ENCODE results near the gene C11orf68. TPM values are rescaled to one million over a fixed set of nuclear protein-coding genes. Genes with fewer than 3 reads are reported as not detected.
A peak's percentile ranks its signal among the peaks of the same experiment; 100 is the strongest.

C11orf68 gene
- total RNA-seq, 2 experiments from 2014 or later = 21.4 to 22.9 TPM

DNA sequence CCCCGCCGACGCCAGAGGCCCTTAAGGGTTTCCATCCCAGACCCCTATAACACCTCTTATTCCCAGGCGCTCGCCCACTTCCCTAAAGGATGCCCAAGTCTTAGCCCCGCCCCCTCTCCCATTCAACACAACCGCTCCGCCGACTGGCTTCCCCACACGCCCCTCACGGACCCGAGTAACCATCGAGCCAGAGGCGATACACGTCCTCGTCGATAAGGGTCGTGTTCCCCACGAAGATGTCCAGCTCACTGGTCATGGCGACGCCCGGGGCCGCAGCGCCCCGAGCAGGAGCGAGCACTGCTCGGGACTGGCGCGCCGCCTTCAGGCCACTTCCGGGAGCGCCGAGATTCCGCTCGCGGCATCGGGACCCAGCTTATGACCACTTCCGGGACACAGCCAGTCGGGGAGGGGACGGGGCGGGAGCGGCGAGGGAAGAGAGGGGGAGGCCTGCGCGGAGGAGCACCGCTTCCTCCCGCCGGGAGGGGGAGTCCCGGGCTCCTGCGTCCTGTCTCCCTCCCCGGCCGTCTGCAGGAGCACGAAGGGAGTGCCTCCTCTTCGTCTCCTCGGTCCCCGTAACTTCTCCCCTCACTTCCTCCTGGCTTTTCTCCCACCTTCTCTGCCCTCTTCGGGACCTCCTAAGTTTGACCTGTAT, 30.6 kb downstream of the C11orf68 start, which contains the start of gene FIBP:
Gene FIBP (minus strand): TSS at position 309 of the 652 bp plus-strand sequence. CDS start 53 bp downstream, at position 256.
- Mint-ChIP-seq H3K36me3 (ENCODE audit: low read depth) (peaks cover 42% of the 10 kb centered on the region), H3K27ac (peak within 1 kb of the TSS; percentile 95)
- POLR2A ChIA-PET = interaction anchor here (0.6 to 6.3 kb wide), 9 partner anchors 12 to 273 kb away, joined by 4 to 68 read pairs (median 4); partner anchors contain the start of genes BANF1, CFL1, EIF1AD and FOSL1

DNA sequence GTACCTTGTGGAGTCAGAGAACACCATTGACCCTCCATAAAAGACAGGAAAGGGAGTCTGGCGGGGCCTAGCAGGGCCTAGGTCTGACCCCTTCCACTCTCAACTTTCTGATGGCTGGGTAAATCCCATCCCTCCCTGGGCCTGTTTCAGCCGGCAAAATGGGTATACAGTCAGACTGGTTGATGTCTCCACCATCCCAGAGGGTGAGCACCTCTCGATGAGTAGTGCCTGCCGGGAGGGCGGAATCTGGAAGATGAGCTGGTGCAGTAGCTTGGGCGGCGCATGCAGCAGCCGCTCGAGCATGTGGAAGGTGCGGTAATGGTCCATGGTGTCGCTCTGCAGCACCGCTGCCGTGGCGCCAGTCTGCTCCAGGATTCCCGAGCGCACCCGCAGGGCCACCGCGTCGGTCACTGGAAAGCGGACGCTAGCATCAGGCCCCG, 31.1 kb downstream of the C11orf68 start:
- Mint-ChIP-seq H3K27me3 (no peaks in the 10 kb centered on the region), H3K9me3 (ENCODE audit: low read depth) (no peaks in the 10 kb centered on the region), H3K4me1 (peaks cover 52% of the 10 kb centered on the region), H3K36me3 (ENCODE audit: low read depth) (peaks cover 41% of the 10 kb centered on the region), H3K4me3 (peak overlapping the region; percentile 94), H3K27ac (peak overlapping the region; percentile 95)
- ATAC-seq = peak; percentile 1
- CTCF ChIA-PET = interaction anchor here (0.6 to 10.8 kb wide), 21 partner anchors 10 to 273 kb away, joined by 3 to 210 read pairs (median 5); partner anchors contain the start of genes CFL1, FOSL1, KAT5 and MUS81
- peak; percentile 64 for DNase-seq
- intact Hi-C loops (cut with DNase I, micrococcal nuclease) = loop anchor here (1.0 to 2.0 kb wide), 15 partner anchors 14 to 381 kb away; partner anchors contain the start of genes C11orf68 (in 2 of the 2), DRAP1 (in 2 of the 2), MUS81 (in 2 of the 2) and AP5B1 (in 1 of the 2)
- POLR2A ChIA-PET = interaction anchor here (0.6 to 6.3 kb wide), 7 partner anchors 13 to 255 kb away, joined by 4 to 68 read pairs (median 4); partner anchors contain the start of genes BANF1, CFL1, EIF1AD and FOSL1

More for the DNA sequence above, 30.6 kb downstream of the C11orf68 start, which contains the start of gene FIBP:
- ATAC-seq (peak; percentile 68), DNase-seq (peak; percentile 99)
- intact Hi-C loops (cut with DNase I, micrococcal nuclease) = loop anchor here (1.0 to 2.0 kb wide), 15 partner anchors 15 to 381 kb away; partner anchors contain the start of genes C11orf68 (in 2 of the 2), DRAP1 (in 2 of the 2), MUS81 (in 2 of the 2) and AP5B1 (in 1 of the 2)
- CTCF ChIA-PET = interaction anchor here (0.6 to 10.8 kb wide), 28 partner anchors 11 to 313 kb away, joined by 3 to 210 read pairs (median 4); partner anchors contain the start of genes BANF1, CFL1, FOSL1 and KAT5
- peak within 1 kb of the TSS; percentile 94 for H3K4me3 Mint-ChIP-seq
- no peaks in the 10 kb centered on the region for H3K27me3 Mint-ChIP-seq
- H3K4me1 Mint-ChIP-seq = peaks cover 57% of the 10 kb centered on the region
- no peaks in the 10 kb centered on the region for H3K9me3 Mint-ChIP-seq (ENCODE audit: low read depth)

DNA sequence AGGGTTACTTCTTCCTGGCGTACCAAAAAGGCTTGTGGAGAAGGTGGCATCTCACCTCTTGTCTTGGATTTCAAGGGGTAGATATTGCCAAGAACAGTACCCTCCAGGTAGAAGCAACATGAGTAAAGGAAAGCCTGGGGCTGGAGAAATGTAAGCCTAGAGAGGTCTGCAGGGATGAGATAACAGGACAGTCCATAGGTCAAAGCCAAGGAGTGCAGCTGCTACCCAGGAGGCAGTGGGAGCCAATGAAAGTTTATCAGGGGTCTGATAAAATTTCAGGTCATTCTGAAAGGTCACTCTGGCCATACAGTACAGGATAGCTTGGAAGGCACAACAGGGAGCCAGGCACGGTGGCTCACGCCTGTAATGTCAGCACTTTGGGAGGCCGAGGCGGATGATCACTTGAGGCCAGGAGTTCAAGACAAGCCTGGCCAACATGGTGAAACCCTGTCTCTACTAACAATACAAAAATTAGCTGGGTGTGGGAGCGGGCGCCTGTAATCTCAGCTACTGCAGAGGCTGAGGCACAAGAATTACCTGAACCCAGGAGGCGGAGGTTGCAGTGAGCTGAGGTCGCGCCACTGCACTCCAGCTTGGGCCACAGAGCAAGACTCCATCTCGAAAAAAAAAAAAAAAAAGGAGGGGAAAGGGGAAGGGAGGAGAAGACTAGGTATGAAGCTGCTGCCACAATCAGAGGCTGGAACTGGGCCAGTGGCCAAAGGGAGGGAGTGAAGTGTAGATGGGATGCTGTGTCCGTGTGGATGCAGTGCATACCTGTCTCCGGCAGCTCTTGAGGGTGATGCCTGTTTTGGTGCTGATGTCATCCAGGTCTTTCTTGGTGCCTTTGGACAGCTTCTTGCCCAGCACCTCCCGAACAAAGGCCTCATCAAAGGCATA, 31.8 kb downstream of the C11orf68 start:
- ChIA-PET CTCF (interaction anchor here (0.6 to 10.8 kb wide), 16 partner anchors 12 to 181 kb away, joined by 3 to 210 read pairs (median 5); partner anchors contain the start of genes CFL1, FOSL1, KAT5 and MUS81), POLR2A (interaction anchor here (6.0 to 6.3 kb wide), 2 partner anchors 13 to 28 kb away, joined by 59 to 68 read pairs; partner anchors contain the start of genes CFL1, FOSL1 and MUS81)
- H3K4me3 Mint-ChIP-seq = peak overlapping the region; percentile 94
- H3K9me3 Mint-ChIP-seq (ENCODE audit: low read depth) = no peaks in the 10 kb centered on the region
- ATAC-seq (no peak), DNase-seq (no peak)
- intact Hi-C loops (cut with DNase I, micrococcal nuclease) = no loop called here
- H3K27ac Mint-ChIP-seq = peak overlapping the region; percentile 95
- peaks cover 45% of the 10 kb centered on the region for H3K4me1 Mint-ChIP-seq
- H3K27me3 Mint-ChIP-seq = no peaks in the 10 kb centered on the region
- H3K36me3 Mint-ChIP-seq (ENCODE audit: low read depth) = peaks cover 34% of the 10 kb centered on the region

DNA sequence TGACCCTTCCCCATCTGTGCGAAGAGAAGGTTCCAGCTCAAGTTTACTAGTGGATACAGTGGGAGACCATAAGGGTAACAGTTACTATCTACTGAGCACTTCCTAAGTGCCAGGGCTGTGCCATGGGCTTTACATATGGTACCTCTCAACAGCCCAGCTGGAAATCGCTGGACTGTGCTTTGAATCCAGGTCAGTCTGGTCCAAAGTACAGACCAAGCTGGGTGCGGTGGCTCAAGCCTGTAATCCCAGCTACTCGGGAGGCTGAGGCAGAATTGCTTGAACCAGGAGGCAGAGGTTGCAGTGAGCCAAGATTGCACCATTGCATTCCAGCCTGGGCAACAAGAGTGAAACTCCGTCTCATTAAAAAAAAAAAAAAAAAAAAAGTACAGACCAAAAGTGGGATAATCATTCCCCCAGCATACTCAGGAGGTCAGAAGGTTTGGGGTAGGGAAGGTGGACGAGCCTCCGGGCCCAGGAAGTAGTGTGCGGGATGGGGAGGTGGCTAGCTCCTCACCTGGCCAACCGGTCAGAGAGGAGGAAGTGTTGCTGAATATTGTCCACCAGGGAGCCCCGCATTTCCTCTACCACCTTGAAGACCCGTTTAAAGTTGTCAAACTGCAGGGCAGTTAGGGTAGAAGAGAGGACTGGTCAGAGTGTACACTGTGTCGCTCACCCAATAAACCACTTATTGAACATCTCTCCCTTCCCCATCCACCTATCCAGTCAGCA, 32.9 kb downstream of the C11orf68 start:
- intact Hi-C loops (cut with DNase I, micrococcal nuclease) = no loop called here
- ATAC-seq (no peak), DNase-seq (no peak)
- POLR2A ChIA-PET = no interaction called here
- CTCF ChIA-PET = interaction anchor here (0.6 to 10.8 kb wide), 26 partner anchors 8 to 233 kb away, joined by 3 to 210 read pairs (median 9); partner anchors contain the start of genes CFL1, FOSL1, KAT5 and MUS81
- Mint-ChIP-seq H3K4me3 (peak overlapping the region; percentile 94), H3K27me3 (no peaks in the 10 kb centered on the region), H3K27ac (no peak overlapping the region), H3K4me1 (peaks cover 50% of the 10 kb centered on the region), H3K9me3 (ENCODE audit: low read depth) (no peaks in the 10 kb centered on the region), H3K36me3 (ENCODE audit: low read depth) (peaks cover 32% of the 10 kb centered on the region)

DNA sequence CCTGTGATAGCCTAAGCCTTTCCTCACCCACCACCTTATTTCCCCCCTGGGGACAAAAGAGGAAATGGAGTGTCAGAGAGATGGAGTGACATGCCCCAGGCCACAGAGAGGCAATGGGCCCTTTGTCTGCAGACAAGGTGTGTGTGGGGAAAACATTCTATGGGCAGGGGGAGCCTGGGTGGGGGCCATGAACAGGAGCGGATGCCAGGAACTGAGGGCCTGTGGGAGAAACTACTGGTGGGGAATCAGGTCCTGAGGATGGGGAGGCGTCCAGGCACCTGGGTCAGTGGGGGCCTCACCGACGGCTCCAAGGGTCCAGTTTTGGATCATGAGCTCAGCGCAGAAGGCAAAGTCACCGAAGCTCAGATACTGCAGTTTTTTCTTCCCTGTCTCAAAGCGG, 33.6 kb downstream of the C11orf68 start:
- intact Hi-C loops (cut with DNase I, micrococcal nuclease) = no loop called here
- H3K36me3 Mint-ChIP-seq (ENCODE audit: low read depth) = peaks cover 32% of the 10 kb centered on the region
- no peaks in the 10 kb centered on the region for H3K27me3 Mint-ChIP-seq
- H3K4me3 Mint-ChIP-seq = no peak overlapping the region
- ChIA-PET POLR2A (interaction anchor here (0.5 to 1.5 kb wide), 4 partner anchors 14 to 463 kb away, joined by 3 to 6 read pairs (median 4); partner anchors contain the start of gene NEAT1), CTCF (interaction anchor here (0.7 to 10.8 kb wide), 41 partner anchors 8 to 383 kb away, joined by 3 to 210 read pairs (median 5); partner anchors contain the start of genes CFL1, FOSL1, KAT5 and MUS81)
- H3K27ac Mint-ChIP-seq = no peak overlapping the region
- ATAC-seq = no peak
- peaks cover 52% of the 10 kb centered on the region for H3K4me1 Mint-ChIP-seq
- H3K9me3 Mint-ChIP-seq (ENCODE audit: low read depth) = no peaks in the 10 kb centered on the region
- DNase-seq = no peak

DNA sequence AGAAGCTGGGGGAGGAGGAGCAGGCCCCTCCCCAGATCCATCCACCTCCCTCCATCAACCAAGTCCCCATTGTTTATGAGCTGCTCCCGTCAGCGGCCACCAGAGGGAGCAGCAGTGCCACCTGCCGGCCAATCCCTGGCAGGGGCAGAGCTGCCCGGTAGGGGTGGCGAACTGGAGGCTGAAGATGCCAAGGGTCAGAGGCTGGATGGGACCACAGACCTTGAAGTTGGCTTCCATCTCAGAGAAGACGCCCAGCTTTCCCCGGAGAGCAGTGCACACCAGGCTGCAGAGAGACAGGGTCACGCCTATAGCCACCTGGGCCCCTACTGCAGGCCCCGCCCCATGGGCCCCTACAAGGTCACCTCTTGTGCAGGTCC, 34.2 kb downstream of the C11orf68 start:
- Mint-ChIP-seq H3K27ac (peak overlapping the region; percentile 76), H3K4me1 (peaks cover 51% of the 10 kb centered on the region), H3K27me3 (no peaks in the 10 kb centered on the region), H3K9me3 (ENCODE audit: low read depth) (no peaks in the 10 kb centered on the region), H3K36me3 (ENCODE audit: low read depth) (peaks cover 32% of the 10 kb centered on the region), H3K4me3 (no peak overlapping the region)
- intact Hi-C loops (cut with DNase I, micrococcal nuclease) = loop anchor here (1.0 kb wide), 3 partner anchors 24 to 138 kb away; partner anchors contain the start of gene MUS81 (in 1 of the 2)
- ATAC-seq (peak; percentile 57), DNase-seq (peak; percentile 91)
- ChIA-PET POLR2A (interaction anchor here (0.5 to 1.5 kb wide), 5 partner anchors 13 to 462 kb away, joined by 3 to 6 read pairs (median 3); partner anchors contain the start of gene NEAT1), CTCF (interaction anchor here (0.6 to 10.8 kb wide), 47 partner anchors 8 to 465 kb away, joined by 3 to 210 read pairs (median 4); partner anchors contain the start of genes BANF1, CFL1, FOSL1 and KAT5)

DNA sequence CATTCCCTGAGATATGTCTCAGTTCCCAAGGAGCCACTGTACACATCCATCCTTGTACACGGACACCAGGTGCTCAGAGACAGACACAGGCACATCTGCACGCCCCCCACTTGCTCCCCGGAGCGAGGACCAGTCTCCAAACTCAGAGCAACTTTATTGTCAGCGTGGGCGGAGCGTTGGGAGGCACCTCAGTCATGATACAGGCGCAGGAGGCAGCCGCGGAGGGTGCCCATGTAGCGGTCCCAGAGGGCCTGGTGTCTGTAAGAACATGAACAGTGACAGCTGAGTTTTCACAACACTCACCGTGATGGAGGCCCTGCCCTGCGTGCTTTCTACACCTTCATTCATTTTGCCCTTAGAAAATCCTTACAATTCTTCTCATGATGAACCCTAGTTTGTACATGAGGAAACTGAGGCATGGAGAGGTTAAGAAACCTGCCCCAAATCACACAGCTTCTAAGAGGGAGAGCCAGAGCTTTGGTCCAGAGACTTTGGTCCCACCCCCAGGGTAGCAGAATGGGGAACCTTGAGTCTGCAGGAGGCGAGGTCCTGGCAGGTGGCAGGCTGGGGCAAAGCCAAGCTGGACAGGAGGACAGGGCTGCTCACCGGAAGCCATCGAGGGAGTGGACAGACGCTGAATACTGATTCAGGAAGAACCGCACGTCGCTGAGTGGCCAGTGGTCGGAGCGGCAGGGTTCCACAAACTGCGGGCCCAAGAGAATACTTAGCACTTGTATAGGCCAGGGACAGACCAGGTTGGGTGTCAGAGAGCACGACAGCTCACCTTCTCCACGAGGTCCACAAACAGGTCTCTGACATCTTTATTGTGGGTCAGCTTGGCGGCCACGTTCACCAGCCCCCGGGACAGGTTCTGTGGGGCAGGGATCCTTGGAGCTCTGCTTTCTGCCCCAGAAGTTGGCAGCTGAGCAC, 34.8 kb downstream of the C11orf68 start:
- peaks cover 32% of the 10 kb centered on the region for H3K36me3 Mint-ChIP-seq (ENCODE audit: low read depth)
- DNase-seq (no peak), ATAC-seq (no peak)
- CTCF ChIA-PET = interaction anchor here (0.6 to 10.8 kb wide), 43 partner anchors 10 to 464 kb away, joined by 3 to 210 read pairs (median 4); partner anchors contain the start of genes BANF1, CFL1, FOSL1 and KAT5
- POLR2A ChIA-PET = interaction anchor here (0.7 to 1.5 kb wide), 3 partner anchors 12 to 169 kb away, joined by 3 to 6 read pairs (median 3); no protein-coding TSS in a partner anchor
- H3K9me3 Mint-ChIP-seq (ENCODE audit: low read depth) = no peaks in the 10 kb centered on the region
- H3K4me3 Mint-ChIP-seq = no peak overlapping the region
- intact Hi-C loops (cut with DNase I, micrococcal nuclease) = loop anchor here (1.0 kb wide), 3 partner anchors 24 to 138 kb away; partner anchors contain the start of gene MUS81 (in 1 of the 2)
- peak overlapping the region; percentile 76 for H3K27ac Mint-ChIP-seq
- H3K4me1 Mint-ChIP-seq = peaks cover 47% of the 10 kb centered on the region
- no peaks in the 10 kb centered on the region for H3K27me3 Mint-ChIP-seq

DNA sequence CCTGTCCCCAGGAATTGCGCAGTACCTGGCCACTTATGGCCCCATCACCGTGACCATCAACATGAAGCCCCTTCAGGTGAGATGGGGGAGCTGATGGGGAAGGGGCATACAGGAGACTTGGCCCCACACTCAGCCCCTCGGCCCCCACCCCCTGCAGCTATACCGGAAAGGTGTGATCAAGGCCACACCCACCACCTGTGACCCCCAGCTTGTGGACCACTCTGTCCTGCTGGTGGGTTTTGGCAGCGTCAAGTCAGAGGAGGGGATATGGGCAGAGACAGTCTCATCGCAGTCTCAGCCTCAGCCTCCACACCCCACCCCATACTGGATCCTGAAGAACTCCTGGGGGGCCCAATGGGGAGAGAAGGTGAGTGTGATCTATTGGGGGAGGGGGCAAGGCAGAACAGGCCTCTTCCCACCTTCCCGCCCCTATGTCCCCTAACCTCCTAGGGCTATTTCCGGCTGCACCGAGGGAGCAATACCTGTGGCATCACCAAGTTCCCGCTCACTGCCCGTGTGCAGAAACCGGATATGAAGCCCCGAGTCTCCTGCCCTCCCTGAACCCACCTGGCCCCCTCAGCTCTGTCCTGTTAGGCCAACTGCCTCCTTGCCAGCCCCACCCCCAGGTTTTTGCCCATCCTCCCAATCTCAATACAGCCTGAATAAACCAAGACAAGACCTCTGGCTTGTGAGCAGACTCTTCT, 35.7 kb downstream of the C11orf68 start:
- ATAC-seq = no peak
- POLR2A ChIA-PET = no interaction called here
- Mint-ChIP-seq H3K4me3 (no peak overlapping the region), H3K36me3 (ENCODE audit: low read depth) (peaks cover 31% of the 10 kb centered on the region), H3K27ac (no peak overlapping the region), H3K27me3 (no peaks in the 10 kb centered on the region), H3K4me1 (peaks cover 46% of the 10 kb centered on the region), H3K9me3 (ENCODE audit: low read depth) (no peaks in the 10 kb centered on the region)
- intact Hi-C loops (cut with DNase I, micrococcal nuclease) = no loop called here
- CTCF ChIA-PET = interaction anchor here (1.0 to 8.5 kb wide), 11 partner anchors 9 to 111 kb away, joined by 3 to 113 read pairs (median 12); partner anchors contain the start of genes FOSL1 and MUS81
- no peak for DNase-seq
